ENCODE measurements around the gene SMIM1. TPM values are rescaled to one million over a fixed set of nuclear protein-coding genes. Genes with fewer than 3 reads are reported as not detected.

SMIM1 gene
- total RNA-seq, 2 experiments from 2014 or later: 1.5 to 2.2 TPM

DNA sequence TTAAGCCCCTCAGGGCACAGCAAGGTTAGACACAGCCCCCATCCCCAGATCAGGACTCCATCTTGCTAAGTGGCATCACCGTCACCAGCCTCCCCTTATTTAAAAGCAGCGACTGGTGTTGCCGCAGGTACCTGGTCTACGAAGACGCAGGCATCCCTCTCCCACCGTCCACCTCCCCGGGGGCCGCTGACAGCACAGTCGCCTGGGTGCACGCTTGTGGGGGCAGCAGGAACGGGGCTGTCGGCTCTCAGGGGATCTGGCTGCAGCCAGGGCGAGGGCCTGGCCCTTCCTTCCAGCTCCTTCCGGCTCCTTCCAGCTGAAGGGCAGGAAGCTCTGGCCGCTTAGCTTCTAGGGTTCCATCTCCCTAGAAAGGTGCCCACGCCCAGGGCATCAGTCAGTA is 37.9 kb upstream of the SMIM1 start:
- no peaks in the 10 kb centered on the region for H3K4me1 Mint-ChIP-seq (ENCODE audit: low read depth)
- H3K4me3 Mint-ChIP-seq: no peak overlapping the region
- DNase-seq (no peak), ATAC-seq (no peak)
- H3K36me3 Mint-ChIP-seq (ENCODE audit: low read depth): peaks cover 2% of the 10 kb centered on the region
- TF ChIP-seq, protein P1, sequence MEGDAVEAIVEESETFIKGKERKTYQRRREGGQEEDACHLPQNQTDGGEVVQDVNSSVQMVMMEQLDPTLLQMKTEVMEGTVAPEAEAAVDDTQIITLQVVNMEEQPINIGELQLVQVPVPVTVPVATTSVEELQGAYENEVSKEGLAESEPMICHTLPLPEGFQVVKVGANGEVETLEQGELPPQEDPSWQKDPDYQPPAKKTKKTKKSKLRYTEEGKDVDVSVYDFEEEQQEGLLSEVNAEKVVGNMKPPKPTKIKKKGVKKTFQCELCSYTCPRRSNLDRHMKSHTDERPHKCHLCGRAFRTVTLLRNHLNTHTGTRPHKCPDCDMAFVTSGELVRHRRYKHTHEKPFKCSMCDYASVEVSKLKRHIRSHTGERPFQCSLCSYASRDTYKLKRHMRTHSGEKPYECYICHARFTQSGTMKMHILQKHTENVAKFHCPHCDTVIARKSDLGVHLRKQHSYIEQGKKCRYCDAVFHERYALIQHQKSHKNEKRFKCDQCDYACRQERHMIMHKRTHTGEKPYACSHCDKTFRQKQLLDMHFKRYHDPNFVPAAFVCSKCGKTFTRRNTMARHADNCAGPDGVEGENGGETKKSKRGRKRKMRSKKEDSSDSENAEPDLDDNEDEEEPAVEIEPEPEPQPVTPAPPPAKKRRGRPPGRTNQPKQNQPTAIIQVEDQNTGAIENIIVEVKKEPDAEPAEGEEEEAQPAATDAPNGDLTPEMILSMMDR (IDR thresholded peaks at IDR 0.05): no peak
- POLR2A ChIA-PET: no interaction called here
- CTCF ChIA-PET: no interaction called here
- no peaks in the 10 kb centered on the region for H3K27me3 Mint-ChIP-seq
- H3K27ac Mint-ChIP-seq: no peak overlapping the region
- no peaks in the 10 kb centered on the region for H3K9me3 Mint-ChIP-seq
- intact Hi-C loops (cut with micrococcal nuclease): no loop called here

DNA sequence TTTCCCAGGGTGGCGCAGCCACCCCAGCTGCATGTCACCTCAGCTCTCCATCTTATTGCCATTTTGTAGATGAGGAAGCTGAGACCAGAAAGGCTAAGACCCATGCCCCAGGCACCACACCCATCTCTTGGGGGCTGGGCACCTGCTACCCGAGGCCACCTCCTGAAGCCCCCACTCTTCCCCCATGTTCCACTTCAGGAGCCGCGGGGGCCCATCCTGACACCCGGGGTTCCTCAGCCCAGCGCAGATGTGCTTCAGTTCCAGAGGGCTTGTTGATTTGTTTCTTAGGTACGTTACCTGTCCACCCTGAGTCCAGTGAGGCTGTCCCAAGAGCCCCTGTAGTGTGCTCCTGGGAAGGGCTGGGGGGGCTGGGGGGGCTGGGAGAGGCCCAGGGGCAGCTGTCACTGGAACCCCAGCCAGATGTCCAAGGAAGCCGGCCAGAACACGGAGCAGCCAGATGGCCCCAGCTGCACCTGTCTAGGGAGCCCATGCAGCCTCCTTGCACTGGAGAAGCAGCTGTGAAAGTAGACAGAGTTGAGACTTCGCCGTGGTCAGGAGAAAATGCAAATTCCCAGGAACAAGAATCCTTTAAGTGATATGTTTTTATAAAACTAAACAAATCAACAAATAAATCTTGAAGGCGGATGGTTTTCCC is 37.4 kb upstream of the SMIM1 start:
- CTCF ChIA-PET: interaction anchor here (1.0 kb wide), 1 partner anchor 11 kb away, joined by 3 read pairs; no protein-coding TSS in a partner anchor
- no peaks in the 10 kb centered on the region for H3K9me3 Mint-ChIP-seq
- POLR2A ChIA-PET: no interaction called here

DNA sequence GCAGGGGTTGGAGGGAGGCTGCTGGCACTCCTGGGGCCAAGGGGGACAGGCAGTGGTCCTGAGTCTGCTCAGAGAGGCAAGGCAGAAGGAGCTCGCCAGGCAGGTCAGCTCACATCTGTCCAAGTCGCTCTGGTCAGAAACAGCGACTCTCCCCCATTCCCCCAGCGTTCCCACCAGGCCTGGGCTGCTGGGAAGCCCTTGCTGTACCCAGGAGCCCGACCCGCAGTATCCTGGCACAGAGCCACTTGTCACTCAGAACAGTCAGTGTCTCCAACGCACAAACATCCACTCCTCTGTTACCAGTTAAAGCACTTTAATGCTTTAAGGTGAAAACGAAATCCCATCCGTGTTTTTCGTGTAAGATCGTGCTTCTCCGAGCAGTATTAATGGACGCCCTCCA is 36.9 kb upstream of the SMIM1 start:
- H3K9me3 Mint-ChIP-seq: no peaks in the 10 kb centered on the region
- no peaks in the 10 kb centered on the region for H3K27me3 Mint-ChIP-seq
- no peak for ATAC-seq
- intact Hi-C loops (cut with micrococcal nuclease): no loop called here
- POLR2A ChIA-PET: no interaction called here
- TF ChIP-seq, protein P1 (IDR thresholded peaks at IDR 0.05): no peak
- H3K4me1 Mint-ChIP-seq (ENCODE audit: low read depth): no peaks in the 10 kb centered on the region
- H3K27ac Mint-ChIP-seq: no peak overlapping the region
- no peak for DNase-seq
- no peak overlapping the region for H3K4me3 Mint-ChIP-seq
- CTCF ChIA-PET: interaction anchor here (1.0 kb wide), 1 partner anchor 11 kb away, joined by 3 read pairs; no protein-coding TSS in a partner anchor
- H3K36me3 Mint-ChIP-seq (ENCODE audit: low read depth): peaks cover 2% of the 10 kb centered on the region

More for the DNA sequence above, 37.4 kb upstream of the SMIM1 start:
- TF ChIP-seq, protein P1 (IDR thresholded peaks at IDR 0.05): no peak
- ATAC-seq (no peak), DNase-seq (no peak)
- no peak overlapping the region for H3K4me3 Mint-ChIP-seq
- H3K4me1 Mint-ChIP-seq (ENCODE audit: low read depth): no peaks in the 10 kb centered on the region
- intact Hi-C loops (cut with micrococcal nuclease): no loop called here
- no peak overlapping the region for H3K27ac Mint-ChIP-seq
- H3K36me3 Mint-ChIP-seq (ENCODE audit: low read depth): peaks cover 2% of the 10 kb centered on the region
- H3K27me3 Mint-ChIP-seq: no peaks in the 10 kb centered on the region

DNA sequence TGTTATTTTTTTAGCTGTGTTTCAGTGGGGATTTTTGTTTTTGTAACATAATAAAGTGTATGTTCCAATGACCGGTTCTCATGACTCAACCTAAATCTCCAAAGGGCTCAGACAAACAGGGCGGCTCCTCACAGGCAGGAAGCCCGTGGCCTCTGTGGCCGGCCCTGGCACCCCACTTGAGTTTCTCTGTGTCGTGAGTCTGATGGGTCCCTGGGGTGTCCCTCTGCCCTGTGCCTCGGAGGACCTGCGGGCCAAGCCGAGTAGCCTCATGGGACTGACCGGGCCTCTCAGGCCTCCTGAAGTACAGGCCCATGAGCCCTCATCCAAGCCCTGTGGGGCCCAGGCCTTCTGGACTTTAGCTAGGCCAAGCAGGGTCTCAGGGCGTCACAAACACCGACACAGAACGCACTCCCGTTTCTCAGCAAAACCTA is 36.4 kb upstream of the SMIM1 start:
- TF ChIP-seq, protein P1 (IDR thresholded peaks at IDR 0.05): no peak
- peaks cover 2% of the 10 kb centered on the region for H3K36me3 Mint-ChIP-seq (ENCODE audit: low read depth)
- POLR2A ChIA-PET: no interaction called here
- no peak overlapping the region for H3K4me3 Mint-ChIP-seq
- H3K27ac Mint-ChIP-seq: no peak overlapping the region
- CTCF ChIA-PET: no interaction called here
- ATAC-seq (no peak), DNase-seq (no peak)
- H3K4me1 Mint-ChIP-seq (ENCODE audit: low read depth): no peaks in the 10 kb centered on the region
- intact Hi-C loops (cut with micrococcal nuclease): no loop called here
- H3K9me3 Mint-ChIP-seq: no peaks in the 10 kb centered on the region
- H3K27me3 Mint-ChIP-seq: no peaks in the 10 kb centered on the region

DNA sequence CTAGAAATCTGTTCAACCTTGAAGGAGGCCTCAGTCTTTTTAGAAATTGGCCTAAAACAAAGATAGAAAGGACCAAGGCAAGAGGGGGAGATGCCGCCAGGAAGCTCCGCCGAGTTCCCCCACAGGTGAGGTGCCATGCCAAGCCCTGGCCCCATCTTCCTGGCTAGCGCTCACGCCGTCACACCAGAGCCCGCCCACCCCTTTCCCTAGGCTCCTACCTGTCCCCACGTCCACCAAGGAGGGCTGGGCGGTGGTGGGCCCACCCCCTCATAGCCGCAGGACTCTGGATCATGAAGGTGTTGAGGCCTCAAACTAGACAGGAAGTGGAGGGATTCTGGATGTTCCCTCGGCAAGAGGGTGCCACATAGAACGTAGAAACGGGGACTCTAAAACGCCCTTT is 35.8 kb upstream of the SMIM1 start:
- H3K36me3 Mint-ChIP-seq (ENCODE audit: low read depth): peaks cover 2% of the 10 kb centered on the region
- no peak overlapping the region for H3K4me3 Mint-ChIP-seq
- no peaks in the 10 kb centered on the region for H3K9me3 Mint-ChIP-seq
- no peaks in the 10 kb centered on the region for H3K4me1 Mint-ChIP-seq (ENCODE audit: low read depth)
- CTCF ChIA-PET: no interaction called here
- no peaks in the 10 kb centered on the region for H3K27me3 Mint-ChIP-seq
- DNase-seq: no peak
- POLR2A ChIA-PET: no interaction called here
- intact Hi-C loops (cut with micrococcal nuclease): no loop called here
- no peak for ATAC-seq
- TF ChIP-seq, protein P1 (IDR thresholded peaks at IDR 0.05): no peak
- H3K27ac Mint-ChIP-seq: no peak overlapping the region

Data from activated CD8-positive, alpha-beta T cell treated with anti-CD3 and anti-CD28 coated beads for 36 hours (primary cell).